Stromal cell of bone marrow (primary cell): ENCODE measurements around the gene WDR83.
A peak's percentile ranks its signal among the peaks of the same experiment; 100 is the strongest.
"Not testable (repeated sequence)": the region's sequence is repeated elsewhere in the genome, so short reads cannot be mapped to it uniquely, and the experiment has no call there.

Experiments
- DNase-seq: peaks from one replicate; pipeline ENCODE4 v3.0.0-alpha.2; 2012; ENCODE audit warnings: low read depth

Gene WDR83

DNA sequence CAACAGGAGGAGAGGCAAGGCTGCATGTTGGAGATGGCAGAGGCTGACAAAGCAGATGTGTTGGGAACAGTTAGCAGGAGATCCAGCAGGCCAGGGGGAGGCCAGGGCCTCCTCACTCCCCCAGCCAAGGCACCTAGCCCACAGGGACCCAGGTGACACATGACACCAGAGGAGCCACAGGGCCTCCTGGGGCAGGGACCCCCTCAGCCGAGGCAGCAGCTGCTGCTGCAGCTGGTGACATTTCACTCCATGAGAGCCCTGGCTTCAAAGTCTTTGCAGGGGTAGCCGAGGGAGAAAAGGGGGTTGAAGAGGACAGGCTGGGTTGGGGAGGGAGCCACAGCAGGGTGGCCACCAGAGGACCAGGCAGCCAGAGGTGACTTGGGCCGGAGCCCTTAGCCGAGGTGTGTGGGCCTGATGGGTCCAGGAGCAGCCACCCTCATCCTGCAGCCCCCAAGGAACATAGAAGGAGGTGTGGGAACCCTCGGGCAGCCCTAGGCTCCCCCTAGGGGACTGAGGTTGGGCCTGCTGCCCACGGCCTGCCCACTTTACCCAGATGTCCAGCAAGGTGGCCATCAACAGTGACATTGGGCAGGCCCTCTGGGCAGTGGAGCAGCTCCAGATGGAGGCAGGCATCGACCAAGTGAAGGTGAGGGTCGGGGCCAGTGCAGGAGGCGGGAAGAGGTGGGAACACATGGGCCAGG is 21.0 kb downstream of the WDR83 start, which contains the start of gene GNG14:
TSS of gene GNG14 (plus strand) at position 503 of the 701 bp plus-strand sequence. CDS start at position 554, 51 bp downstream.
- no peak for DNase-seq

DNA sequence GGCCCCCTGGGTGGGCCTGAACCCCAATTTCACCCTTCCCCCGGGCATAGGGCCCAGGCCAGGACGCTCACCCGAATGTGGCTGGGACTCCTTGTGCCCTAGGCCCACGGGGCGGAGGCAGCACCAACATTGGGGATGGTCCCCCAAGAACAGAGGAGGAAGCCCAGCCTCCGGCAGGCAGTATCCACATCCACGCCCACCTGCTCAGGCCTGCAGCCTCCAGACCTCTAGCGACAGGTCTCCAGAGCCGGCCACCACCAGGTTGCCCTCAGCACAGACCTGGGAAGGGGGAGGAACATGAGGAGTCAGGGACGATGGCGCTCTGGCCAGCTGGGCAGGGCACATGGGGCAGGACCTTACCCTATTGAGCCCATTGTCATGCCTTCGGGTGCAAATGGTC is 22.4 kb downstream of the WDR83 start:
- no peak for DNase-seq

DNA sequence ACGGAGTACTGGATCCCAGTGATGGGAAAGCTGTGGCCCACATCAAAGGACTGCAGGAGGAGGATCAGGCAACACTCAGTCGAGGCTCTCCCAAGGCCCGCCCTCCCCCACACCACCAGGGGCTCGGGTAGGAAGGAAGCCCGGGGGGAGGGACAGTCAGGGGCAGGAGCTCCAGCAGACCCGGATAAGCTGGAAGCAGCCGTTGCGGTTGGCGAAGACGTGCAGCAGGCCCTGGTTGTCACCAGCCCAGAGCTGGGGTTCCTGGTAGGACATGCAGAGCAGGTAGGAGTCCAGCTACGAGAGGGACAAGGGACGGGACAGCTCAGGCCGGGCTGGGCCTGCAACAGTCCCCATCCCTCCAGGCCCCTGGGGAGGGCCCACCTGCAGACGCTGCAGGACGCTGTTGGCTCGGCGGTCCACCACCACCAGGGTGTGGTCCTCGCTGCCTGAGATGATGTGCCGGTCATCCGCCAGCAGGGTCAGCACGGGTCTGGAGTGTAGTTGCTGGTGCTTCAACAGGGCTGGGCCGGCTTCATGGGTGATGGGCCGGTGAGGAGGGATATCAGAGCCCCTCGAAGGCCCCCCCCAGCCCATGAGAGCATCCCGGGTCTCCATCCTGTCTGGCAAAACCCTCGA is 23.1 kb downstream of the WDR83 start:
- DNase-seq, result no peak

DNA sequence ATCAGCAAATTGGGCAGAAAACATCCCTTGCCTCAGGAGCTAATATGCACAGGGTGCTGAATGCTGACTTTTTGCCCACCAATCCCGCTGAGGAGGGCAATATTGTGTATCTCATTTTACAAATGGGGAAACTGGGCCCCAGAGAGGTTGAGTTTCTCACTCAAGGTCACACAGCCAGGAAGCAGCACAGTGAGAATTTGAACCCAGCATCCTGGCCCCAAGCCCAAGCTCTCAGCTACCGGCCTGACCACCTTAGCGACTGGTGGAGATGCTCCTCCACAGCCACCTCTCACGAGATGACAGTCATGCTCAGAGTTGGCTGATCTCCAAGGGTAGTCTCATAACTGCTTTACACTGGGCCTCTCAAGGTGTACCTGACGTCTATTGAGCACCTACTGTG is 26.4 kb downstream of the WDR83 start:
- DNase-seq, result no peak

DNA sequence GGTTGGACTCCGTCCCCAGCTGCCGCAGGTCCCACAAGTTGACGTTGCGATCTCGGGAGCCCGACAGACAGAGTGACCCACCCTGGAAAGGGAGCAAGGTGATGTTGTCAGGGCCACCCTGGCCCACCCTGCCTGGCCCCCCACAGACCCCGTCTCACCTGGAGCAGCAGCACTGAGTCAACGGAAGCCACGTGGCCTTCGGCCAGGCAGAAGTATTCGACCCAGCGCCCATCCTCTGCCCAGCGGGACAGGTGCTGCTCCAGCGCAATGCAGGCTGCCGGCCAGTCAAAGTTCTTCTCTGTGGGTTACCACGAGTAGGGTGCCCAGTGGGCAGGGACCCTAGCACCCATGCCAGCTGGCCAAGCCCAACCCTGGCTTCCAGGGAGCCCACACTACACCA is 28.0 kb downstream of the WDR83 start:
- no peak for DNase-seq

DNA sequence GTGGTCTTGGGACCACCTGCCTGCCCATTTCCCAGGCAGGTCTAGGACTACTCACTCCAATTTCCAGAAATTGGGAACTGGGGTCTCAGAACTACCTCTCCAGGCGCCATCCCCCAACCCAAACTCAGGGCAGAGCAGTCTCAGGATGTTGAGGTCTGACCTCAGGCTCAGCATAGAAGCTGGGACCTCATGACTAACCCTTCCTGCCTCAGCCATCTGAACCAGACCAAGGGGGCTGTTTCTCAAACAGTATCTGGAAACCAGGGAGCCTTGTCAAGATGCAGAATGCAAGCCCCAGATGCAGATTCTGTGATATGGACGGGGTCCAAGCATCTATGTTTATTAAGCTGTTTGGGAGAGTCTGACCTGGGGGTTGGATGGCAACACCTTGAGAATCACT is 28.5 kb downstream of the WDR83 start:
- DNase-seq, result no peak

DNA sequence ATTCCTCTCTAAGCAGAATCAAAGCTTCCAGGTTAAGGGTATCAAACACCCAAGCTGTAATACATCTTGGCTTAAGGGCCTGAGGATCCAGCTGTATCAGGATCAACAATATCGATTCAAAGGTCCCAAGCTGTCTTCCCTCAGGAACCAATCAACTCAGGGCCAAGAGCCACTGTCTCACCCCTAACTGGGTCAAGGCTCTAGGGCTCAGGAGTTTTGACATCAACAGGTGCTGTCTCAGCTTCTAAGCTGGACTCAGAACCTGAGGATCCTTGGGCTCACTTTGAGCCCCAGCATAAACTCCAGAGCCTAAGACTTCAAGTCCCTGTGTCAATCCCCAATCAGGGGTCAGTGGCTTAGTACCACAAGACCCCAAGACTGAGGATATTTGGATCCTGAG is 28.9 kb downstream of the WDR83 start:
- DNase-seq, result no peak

DNA sequence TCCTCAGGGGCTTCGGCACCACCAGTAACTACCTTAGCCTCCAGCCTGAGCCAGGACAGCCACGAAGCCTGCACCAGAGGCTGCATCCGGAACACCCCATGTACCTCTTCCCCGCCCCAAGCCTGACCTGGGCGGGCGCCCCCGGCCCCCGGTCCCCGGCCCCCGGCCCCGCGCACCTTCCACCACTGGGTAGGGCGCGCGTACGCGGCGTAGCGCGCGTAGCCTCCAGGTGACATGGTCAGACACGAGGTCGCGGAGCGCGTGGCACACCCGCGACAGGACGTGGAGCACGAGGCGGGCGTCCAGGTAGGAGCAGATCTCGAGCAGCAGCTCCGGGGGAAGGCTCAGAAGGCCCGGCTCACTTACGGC is 29.4 kb downstream of the WDR83 start:
- no peak for DNase-seq

DNA sequence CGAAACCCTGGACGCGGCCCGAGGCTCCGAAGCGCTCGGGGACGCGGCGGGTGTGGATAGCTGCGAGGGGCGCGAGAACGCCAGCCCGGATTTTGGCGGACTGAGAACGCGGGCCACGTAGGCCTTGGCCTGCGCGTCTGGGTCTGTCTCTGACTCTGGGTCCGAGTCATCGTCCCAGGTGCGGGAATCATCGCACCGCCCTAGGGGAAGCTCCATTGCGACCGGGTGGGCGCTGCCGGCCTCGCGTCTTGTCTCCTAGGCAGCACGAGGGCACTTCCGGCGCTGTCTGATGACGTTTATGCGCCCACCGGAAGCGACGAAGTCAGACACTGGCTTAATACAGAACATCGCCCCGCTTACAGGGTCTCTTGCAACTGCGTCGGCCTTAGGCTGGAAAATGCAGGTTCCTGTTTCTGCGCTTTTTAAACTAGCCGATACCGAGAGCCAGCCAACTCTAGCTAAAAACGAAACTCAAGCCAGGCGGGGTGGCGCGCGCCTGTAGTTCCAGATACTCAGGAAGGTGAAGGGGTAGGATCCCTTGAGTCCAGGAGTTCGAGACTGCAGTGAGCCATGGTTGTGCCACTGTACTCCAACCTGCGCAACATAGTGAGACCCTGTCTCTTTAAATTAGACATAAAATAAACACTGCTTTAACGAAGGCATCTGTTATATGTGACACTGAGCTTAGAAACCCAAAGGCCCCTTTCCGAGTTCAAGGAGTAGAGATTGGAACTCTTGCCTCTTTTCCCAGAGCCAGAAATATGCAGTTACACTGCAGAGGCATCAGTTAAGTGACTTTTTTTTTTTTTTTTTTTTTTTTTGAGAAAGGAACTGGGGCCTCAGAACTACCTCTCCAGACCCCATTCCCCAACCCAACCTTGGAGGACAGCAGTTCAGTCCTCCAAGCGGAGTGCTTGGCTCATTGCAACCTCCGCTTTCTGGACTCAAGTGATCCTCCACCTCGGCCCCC is 30.0 kb downstream of the WDR83 start, which contains the start of gene FBXW9:
TSS of gene FBXW9 (minus strand) at position 266 of the 970 bp plus-strand sequence. CDS start at position 216, 50 bp downstream.
- peak; percentile 86 for DNase-seq

DNA sequence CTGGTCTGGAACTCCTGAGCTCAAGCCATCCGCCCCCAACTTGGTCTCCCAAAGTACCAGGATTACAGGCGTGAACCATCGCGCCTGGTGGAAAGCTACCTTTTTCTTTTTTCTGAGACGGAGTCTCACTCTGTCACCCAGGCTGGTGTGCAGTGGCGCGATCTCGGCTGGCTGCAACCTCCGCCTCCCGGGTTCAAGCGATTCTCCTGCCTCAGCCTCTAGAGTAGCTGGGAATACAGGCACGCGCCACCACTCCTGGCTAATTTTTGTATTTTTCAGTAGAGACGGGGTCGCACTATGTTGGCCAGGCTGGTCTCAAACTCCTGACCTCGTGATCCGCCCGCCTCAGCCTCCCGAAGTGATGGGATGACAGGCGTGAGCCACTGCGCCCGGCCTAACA is 30.8 kb downstream of the WDR83 start:
- not testable (repeated sequence) for DNase-seq

DNA sequence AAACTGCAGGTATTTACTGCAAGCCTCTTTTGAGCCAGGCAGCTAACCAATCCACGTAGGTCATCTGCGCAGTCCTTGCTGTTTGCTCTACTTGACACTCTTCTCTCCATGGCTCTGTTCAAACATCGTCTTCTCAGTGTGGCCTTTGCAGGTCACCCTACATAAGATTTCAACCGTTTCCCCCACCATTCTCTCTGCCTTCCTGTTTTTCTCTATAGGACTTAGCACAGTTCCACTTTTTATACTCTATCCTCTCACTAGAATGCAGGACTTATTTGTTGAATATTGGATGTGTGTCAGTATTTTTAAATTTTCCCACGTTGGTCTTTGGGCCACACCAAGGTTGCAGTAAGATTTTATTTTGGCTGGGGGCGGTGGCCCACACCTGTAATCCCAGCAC is 31.5 kb downstream of the WDR83 start:
- no peak for DNase-seq

DNA sequence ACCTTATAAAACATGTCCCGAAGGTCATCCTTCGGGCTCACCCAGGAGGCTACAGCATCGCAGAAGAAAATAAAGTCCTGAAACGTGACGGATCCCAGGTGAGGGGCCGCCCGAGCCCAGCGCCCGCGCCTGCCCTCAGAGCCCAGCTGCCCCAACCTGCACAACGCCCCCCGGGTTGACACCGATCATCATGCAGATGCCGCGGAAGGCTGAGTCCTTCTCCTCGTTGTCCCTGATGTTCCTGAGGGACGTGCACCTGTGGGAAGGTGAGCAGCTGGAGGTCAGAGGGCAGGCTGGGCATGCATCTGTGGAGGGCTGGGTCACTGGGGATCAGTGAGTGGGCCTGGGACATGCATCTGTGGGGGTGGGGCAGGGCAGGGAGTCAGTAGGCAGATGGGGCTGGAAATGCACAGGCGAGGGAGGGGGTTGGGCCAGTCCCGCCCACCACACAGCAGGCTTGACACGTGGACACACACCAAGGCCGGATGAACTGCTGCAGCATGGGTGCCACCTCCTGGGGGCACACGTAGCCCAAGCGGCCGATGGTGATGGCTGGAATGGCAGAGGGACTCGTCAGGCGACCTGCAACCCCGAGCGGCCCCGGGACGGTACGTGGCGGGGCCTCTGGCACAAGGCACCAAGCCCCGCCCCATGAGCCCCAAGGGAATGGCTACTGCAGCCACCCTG is 35.1 kb downstream of the WDR83 start:
- DNase-seq, result no peak

DNA sequence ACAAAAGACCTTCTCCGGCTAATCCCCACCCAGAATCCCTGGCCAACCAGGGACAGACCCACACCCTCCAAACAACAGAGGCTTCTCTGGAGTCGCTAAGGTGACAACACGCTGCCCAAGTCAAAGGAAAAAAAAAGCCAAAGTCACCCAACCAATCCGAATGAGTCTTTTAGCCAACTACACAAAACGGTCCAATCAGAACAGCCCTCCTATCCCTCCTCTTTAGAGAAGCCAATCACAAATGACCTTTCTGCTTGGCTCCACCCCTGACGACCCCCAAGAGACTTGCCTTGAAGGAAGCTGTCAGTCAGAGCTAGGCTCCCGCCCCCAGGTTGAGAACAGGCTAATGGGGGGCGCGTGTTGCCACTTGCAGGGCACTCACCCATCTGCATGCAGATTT is 36.4 kb downstream of the WDR83 start:
- DNase-seq, result no peak

DNA sequence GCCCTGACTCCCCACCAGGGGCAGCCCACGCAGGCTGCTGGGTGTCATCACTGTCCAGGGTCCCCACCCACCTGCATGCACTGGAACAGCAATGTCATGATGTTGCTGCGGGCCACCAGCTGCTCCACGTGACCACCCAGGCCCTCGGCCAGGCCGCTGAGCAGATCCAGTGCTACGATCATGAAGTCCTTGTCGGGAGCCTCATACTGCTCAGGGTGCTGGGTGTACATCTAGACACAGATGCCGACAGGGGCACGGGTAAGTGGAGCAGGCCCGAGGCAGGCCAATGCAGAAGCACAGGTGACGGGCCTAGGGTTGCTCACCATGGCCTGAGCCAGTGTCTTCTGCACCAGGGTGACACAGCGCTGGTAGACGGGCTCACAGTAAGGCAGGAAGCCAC is 38.6 kb downstream of the WDR83 start:
- no peak for DNase-seq

DNA sequence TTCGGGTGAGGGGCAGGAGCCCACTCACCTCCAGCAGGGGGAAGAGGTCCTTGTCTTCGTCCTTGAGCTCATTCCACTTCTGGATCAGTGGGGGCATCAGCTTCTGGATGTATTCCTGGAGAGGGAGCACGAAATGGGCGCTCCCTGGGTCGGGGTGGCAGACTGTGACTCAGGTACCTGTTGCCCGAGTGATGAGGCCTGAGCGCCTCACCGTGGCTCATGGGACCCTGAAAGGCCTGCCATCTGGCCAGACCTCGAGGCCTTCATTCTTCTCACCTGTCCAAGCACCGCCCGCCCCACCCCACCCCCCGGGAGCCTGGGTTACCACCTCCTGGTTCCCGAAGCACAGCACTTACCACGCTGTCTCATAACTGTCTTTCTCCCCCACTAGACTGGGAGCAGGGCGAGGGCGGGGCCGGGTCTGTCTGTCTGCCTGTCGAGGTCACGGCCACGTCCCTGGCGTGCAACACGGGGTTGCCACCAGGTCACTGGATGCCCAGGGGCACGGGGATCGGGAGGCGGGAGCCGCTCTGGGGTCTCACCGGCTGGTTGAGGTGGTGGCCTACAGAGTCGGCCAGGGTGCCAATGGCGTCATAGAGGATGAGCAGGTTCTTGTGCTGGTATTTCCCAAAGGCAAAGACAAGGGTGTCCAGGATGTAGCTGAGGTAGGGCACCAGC is 39.2 kb downstream of the WDR83 start:
- DNase-seq, result no peak

DNA sequence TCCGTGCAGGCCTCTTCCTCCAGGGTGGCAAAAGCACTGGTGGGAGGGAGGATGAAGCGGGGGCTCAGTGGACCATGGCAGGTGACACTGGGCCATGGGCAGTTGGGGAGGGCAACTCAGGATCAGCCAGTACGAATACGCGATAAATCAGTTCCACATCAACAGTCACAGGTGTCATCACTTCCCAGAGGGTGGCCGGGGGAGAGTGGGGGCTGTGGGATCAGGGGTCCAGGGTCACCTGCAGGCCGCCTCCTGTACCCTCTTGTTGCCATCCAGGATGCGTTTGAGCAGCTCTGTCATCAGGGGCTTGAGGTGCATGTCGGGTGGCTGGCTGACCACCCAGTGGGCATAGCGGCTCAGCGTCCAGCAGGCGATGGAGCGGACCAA is 39.7 kb downstream of the WDR83 start:
- DNase-seq, result no peak

DNA sequence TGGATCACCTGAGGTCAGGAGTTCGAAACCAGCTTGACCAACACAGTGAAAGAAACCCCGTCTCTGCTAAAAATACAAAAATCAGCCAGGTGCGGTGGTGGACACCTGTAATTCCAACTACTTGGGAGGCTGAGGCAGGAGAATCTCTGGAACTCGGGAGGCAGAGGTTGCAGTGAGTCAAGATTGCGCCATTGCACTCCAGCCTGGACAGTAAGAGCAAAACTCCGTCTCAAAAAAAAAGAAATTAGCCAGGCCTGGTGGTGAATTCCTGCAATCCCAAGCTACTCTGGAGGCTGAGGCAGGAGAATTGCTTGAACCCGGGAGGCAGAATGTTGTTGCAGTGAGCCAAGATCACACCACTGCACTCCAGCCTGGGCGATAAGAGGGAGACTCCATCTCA is 42.0 kb downstream of the WDR83 start:
- DNase-seq, result no peak

DNA sequence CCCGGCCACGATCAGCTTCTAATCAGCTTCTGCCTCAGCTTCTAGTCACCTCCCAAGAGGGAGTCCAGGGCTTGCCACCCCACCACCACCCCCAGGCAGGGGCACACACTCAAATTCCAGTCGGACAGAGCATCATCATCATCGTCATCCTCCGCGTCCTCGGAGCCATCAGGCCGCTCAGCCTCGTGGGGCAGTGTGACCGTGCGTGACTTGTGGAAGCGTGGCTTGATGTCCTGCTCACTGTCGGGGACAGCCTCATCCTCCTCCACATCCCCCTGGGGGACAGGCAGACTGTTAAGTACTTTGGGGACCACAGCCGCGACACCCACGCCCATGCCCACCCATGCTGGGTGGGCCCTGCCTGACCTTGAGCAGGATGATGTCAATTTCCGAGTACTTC is 44.6 kb downstream of the WDR83 start:
- DNase-seq, result no peak

DNA sequence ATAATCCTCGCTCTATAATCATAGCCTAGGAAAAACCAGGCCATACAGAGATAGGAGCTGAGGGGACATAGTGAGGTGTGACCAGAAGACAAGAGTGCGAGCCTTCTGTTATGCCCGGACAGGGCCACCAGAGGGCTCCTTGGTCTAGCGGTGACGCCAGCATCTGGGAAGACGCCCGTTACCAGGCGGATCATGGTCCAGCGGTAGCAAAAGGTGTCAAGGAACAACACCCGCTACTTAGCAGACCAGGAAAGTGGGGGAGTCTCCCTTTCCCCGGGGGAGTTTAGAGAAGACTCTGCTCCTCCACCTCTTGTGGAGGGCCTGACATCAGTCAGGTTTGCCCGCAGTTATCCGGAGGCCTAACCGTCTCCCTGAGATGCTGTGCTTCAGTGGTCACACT is 45.5 kb downstream of the WDR83 start:
- not testable (repeated sequence) for DNase-seq

DNA sequence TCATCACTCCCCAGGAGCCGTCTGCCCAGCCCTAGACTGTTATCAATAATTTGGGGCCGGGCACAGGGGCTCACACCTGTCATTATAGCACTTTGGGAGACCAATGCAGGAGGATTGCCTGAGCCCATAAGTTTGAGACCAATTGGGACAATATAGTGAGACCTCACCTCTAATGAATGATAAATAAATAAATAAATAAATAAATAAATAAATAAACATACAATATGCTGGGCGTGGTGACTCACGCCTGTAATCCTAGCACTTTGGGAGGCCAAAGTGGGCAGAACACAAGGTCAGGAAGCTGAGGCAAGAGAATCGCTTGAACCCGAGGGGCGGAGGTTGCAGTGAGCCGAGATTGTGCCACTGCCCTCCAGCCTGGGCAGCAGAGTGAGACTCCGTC is 46.7 kb downstream of the WDR83 start:
- not testable (repeated sequence) for DNase-seq

DNA sequence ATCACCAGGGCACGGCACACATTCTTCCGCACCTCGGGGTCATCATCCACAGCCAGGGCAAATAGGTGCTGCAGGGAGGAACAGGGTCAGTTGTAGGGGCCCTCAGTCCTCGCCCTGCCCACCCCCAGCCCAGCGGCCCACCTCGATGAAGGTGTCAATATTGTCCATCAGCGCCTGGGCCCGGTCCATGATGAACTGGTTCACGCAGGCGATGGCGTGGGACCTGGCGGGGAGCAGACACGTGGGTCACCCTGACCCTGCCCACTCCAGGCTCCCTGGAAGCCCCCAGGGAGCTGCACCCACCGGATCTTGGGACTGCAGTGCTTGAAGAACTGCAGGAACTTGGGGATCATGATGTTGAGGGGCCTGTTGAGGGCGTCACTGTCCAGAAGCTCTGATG is 48.5 kb downstream of the WDR83 start:
- DNase-seq, result no peak

DNA sequence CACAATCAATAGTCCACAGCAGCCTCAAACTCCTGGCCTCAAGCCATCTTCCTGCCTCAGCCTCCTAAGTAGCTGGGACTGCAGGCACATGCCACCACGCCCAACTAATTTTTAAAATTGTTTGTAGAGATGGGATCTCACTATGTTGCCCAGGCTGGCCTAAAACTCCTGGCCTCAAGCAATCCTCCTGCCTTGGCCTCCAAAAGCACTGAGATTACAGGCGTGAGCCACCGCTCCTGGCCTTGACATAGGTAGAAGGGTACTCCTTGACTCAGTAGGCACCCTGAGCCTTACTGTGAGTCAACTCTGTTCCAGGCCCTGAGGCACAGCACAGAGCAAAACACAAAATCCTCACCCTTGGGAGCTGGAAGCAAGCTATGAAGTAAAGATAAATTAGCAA is 49.3 kb downstream of the WDR83 start:
- DNase-seq, result no peak
